ENCODE measurements around the gene CEMP1.
"Not testable (repeated sequence)": the region's sequence is repeated elsewhere in the genome, so short reads cannot be mapped to it uniquely, and the experiment has no call there.

The CEMP1 gene

DNA sequence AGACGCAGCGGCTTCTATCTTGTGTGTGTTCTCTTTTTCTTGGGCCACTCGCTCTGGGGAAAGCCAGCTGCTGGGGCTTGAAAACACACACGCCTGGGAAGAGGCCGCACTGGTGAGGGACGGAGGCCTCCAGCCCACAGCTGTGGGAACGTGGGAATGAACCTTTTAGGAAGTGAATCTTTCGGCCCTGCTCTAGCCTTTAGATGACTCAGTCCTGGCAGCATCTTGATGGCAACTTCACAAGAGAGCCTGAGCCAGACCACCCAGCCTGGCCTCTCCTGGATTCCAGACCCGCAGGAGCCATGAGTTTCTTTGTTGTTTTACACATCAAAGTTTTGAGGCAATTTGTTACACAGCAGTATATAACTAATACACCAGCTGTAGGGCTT lies 4.4 kb upstream of the CEMP1 start:
- no peak for DNase-seq

DNA sequence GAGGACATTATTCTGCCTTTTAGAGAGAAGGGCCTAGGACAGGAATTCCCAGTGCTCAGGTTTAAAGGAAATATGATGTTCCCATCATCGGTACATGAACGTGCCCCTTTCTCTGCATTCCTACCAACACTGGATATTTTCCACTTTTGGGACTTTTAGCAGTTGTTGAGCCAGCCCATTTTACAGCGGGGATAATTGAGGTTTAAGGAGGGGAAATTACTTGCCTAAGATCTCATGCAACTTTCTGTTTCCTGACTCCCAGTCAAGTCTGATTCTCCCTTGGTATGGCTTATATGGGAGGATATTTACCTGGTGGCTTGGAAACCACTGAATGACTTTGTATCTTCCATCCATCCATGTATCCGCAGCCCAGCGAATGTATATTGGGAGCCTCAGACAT lies 3.1 kb upstream of the CEMP1 start:
- not testable (repeated sequence) for DNase-seq

DNA sequence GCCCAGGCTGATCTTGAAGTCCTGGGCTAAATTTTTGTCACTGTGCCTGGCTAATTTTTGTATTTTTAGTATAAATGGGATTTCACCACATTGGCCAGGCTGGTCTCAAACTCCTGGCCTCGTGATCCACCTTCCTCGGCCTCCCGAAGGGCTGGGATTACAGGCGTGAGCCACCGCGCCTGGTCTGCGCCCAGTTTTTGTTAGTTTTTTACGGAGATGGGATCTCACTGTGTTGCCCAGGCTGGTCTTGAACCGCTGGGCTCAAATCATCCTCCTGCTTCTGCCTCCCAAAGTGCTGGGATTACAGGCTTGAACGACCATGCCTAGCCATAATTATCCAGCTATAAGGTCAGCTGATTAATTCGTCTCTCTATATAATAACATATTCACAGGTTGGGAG lies 2.7 kb upstream of the CEMP1 start:
- DNase-seq, result no peak

DNA sequence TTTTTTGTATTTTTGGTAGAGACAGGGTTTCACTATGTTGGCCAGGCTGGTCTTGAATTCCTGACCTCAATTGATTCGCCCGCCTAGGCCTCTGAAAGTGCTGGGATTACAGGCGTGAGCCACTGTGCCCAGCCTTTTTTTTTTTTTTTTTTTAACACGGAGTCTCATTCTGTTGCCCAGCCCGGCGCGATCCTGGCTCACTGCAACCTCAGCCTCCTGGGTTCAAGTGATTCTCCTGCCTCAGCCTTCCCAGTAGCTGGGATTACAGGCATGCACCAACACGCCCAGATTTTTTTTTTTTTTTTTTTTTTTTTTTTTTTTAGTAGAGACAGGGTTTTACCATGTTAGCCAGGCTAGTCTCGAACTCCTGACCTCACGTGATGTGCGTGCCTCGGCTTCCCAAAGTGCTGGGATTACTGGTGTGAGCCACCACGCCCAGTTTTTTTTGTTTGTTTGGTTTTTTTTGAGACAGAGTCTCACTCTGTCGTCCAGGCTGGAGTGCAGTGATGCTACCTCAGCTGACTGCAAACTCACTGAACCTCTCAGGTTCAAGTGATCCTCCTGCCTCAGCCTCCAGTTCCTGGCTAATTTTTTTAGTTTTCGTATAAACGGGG lies 2.0 kb upstream of the CEMP1 start:
- DNase-seq, result not testable (repeated sequence)

DNA sequence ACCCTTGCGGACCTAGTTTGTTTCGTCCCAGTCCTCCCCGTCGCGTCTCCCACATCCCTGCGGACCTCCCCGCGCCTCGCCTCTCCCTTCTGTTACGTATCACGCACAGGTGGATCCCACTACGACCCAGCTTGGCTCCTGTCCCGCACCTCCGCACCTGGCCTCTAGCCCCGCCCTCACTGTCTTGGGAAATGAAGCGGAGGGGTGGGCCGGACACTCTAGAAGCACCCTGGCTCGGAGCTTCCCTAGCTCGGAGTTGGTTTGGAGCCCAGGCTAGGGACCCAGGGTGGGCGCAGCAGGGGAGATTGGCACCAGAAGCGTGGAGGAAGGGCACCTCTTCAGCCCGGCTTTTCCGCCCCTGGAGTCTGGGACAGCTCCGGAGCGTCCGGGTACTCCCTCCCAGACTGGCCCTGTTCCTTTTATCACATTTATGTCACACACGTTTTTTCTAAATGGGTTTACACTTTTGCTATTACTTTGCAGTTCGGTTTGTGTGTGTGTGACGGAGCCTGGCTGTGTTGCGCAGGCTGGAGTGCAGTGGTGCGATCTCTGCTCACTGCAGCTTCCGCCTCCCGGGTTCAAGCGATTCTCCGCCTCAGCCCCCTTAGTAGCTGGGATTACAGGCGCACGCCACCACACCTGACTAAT lies 1.4 kb upstream of the CEMP1 start:
- peak; percentile 65 for DNase-seq

DNA sequence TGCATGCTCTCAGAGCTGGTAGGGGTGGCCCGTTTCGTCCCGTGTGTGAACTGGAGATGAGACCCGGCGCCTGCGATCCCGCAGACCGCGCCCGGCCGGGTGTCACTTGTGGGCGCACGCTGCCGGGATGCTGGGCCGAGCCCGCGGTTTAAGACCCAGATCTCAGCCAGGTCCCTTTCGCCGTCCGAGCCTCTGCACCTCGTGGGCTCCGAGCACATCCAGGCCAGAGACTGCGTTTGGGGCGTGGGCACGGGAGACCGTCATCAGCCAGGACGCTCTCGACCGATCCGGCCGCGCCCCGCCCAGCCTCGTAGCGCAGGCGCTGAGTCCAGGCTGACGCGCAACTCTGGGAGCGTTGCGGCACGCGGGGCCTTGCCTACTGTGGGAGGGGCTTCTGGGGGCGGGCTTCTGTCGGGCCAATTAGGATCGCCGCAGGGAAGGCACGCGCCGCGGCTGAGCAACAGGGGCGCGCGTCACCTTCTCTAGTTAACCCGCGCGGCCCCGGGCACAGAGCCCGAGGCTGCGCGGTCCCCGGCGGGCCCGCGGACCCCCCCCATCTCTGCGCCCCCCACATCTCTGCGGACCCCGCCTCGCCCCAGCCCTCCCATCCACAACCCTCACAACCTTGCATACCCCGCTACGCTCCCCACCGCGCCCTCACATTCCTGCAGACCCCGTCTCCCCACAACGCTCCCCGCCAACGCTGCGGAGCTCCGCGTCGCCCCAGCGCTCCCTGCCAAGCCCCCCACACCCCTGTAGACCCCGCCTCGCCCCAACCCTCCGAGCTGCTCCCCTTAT lies 687 bp upstream of the CEMP1 start:
- peak; percentile 89 for DNase-seq

DNA sequence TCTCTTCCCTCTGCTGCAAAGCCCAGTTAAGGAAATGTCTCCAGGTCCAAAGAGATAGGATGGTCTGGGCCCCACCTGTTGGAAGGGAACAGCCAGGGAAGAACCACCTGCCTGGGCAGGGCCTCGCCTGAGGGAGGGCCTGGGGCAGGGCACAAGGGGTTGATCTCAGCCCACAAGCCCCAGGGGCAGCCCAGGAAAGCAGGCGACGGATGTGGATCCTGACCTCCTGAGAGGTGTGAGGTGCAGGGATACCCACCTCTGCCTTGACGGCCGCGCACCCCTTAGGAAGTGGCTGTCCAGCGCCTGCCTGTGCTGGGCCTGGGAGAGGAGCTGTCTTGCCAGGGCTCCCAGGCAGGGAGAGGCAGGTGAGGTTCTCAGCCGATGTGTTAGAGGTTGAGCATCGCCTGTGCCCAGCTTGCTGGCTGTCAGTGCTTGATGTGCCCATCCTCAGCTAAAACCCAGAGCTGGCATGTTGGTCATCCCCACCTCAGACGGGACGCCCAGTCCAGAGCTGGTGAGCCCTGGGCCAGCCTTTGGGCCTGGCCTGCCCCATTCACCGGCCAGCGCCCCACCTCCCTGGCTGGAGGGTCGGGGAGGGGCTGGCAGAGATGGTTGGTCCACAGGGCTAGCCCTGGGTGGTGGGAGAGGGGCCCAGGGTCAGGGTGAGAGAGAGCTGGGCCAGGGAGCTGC lies 434 bp downstream of the CEMP1 start:
- DNase-seq, result no peak

DNA sequence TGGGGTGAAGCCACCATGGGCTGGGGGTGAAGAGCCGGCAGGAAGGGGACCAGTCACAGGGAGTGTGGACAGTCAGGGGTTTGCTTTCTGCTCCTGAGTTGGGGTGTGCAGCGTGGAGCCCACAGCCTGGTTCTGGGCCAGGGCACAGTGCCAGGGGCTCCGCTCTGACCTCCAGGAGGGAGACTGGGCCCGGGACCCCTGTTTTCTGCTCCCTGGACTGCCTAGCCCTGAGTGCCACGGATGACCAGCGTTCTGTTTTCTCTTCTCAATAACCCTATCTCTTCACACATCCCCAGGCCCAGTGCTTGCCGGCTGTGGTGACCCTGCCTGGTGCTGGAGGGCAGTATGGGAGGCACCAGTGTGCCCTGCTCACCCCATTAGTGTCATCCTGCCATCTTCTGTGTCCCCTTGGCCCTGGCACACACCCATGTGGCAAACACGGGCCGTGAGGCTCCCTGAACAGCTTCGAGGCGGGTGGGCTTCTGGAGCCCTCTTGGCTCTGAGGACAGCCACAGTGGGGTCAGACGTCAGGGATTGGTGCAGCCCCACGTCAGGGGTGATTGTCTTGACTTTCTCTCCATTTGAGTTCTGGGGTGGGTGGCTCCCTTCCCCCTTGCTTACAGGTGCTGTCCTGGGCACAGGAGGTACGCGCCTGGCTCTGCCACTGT lies 1.1 kb downstream of the CEMP1 start:
- no peak for DNase-seq

DNA sequence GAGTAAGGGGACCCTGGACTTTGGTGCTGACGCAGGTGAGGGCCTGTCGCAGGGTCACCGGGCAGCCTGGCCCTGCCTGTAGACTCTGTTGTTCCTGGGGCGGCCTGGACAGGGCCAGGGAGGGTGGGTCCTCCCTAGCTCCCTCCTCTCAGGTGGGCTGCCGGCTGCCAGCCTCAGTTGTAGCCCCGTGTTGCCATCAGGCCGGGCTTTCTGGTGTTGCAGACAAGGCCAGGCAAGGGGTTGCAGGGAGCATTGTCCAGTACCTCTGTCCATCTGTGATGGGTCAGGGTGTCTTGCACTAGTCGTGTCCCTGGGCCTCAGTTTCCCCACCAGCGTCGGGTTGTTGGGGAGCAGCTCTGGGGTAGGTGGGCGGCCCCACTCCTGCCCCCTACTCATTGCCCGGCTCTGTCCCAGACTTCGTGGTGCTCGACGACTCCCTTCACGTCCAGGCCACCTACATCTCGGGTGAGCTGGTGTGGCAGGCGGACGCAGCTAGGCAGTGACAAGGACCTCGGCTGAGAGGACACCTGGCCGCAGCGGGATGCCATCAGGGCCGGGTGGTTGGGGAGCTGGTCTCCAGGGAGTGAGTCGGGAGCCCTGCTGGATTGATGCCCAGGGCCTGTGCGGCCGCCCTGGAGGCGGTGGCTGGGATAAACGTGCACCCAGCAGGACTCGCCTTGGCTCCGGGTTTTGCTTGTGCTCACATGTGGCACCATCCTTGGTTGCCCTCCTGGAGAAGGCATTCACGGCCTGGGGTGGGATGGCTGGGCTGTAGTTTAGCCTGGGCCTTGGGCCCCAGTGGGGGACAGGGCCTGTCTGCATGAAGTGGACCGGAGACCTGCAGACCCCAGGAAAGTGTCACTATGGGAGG lies 1.9 kb downstream of the CEMP1 start:
- no peak for DNase-seq

DNA sequence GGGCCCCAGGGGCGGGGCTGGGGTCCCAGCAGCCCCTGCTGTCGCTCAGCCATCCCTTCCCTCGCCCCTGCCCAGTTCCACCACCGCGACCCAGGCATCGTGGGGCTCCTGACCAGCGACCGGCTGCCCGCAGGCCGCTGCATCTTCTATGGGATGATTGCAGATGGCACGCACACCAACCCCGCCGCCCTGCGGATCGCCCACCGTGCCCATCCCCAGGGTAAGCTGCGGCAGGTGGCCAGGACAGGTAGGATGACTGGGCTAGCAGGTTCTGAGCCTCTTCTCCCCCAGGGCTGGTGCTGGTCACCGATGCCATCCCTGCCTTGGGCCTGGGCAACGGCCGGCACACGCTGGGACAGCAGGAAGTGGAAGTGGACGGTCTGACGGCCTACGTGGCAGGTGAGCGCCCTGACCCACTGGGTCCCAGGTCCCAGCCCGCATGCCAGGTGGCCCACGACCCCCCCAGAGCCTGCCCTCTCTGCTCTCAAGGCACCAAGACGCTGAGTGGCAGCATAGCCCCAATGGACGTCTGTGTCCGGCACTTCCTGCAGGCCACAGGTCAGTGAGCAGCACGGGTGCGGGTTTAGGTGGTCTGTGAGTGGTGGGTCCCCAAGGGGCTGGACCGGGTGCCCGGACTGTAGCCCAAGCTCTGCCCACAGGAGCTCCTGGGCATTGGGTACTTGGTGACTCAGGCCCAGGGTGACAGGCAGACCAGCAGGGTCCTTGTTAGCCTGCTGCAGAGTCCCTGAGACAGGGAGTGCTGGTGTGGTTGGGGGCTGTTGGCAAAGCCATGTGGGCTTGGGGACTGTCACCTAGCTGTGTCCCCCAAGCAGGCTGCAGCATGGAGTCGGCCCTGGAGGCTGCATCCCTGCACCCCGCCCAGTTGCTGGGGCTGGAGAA lies 2.8 kb downstream of the CEMP1 start:
- no peak for DNase-seq

DNA sequence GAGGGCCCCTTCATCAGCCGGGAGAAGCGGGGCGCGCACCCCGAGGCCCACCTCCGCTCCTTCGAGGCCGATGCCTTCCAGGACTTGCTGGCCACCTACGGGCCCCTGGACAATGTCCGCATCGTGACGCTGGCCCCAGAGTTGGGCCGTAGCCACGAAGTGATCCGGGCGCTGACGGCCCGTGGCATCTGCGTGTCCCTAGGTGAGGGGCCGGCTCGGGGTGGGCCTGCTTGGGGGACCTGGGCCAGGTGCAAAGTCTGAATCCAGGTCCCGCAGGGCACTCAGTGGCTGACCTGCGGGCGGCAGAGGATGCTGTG lies 3.5 kb downstream of the CEMP1 start:
- no peak for DNase-seq

DNA sequence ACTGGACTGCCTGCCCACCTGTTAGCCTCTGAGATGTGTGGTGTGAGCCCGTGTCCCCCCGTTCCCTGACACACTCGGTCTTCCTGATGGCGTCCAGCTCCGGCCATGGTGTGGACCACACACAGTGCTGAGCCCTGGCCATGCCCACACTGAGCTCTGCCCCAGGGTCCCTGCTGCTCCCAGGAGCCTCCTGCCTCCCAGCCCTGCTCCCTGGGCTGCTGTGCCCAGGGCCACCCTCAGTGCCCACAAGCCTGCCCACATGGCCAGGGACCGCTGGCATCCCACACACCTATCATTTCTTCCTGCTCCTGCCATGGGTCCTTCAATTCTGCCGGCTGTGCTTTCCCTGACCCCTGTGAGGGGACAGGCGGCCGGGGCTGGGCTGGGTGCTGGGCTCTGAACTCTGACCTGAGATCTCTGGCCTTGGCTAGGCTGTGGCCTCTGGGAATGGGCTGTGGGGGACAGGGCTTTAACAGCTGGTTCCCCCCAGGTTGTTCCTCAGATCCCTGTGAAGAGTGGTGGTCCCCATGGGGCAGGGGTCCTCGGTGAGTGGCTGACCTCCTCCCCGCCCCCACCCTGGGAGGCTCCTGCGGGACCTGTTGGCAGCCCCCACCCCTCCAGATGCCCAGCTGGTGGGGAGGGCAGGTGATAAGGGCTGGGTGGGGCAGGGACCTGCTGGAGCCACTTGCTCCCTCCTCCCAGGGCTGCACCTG lies 4.0 kb downstream of the CEMP1 start:
- no peak for DNase-seq

DNA sequence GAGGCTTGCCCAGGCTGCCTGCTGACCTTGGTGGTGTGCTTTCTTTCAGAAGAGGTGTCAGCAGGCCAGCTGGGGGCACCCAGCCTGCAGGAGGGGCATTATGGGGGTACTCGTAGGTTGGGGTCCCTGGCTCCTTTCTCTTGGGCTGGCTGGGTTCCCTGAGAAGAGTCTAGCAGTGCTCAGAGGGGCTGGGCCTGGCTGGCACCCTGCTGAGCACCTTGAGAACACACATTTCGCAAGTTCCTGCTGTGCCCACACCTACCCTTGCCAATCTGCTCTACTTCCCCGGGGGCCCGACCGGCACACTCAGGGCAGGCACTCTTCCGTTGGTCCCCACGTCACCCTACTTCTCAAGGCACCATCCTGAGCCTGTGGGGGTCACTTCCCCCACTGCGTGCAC lies 5.1 kb downstream of the CEMP1 start:
- no peak for DNase-seq

DNA sequence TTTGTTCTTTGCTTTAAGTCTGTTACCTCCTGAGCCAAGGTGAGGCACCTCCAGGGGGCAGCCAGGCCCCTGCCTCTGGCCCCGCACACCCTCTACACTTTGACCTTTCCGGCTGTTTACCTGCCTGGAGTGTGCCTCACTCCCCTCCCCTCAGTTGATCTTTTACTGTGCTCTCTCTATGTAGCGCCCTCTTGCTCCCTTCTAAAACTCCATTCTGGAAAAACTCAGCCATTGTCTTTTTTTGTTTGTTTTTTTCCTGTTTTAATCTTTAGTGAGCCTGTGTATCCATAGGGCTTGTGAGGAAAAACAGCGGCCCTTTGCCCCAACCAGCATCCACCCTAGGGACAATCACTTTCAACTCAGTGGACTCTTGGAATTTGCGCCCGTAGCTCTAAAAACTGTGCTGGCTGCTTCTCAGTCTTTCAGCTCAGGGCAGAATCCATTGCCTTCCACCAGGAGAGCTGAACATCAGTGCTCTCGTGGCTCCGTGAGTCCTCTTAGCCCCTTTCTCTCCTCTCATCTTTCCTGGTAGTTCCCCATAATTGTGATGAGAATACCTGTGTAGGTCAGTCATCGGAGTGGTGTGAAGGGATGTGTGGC lies 6.8 kb downstream of the CEMP1 start:
- no peak for DNase-seq

DNA sequence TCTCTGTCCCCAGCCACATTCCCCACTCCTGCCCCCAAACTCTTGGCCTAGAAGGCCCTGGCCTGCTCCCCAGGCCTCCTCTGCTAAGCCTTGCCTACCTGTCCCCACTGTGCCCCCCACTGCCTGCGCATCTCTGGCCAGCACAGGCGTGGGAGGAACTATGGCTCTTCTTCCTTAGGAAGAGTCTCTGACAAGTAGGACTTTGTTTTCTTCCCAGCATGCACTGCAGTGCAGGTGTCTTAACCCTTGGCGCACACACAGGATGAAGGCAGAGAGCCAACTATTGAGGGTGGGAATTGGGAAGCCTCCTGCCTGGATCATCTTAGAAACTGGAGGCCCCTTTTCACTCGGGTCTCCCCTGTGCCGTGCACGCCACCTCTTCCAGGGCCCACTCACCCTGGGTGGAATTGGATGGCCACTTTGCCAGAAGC lies 7.4 kb downstream of the CEMP1 start:
- DNase-seq, result no peak

DNA sequence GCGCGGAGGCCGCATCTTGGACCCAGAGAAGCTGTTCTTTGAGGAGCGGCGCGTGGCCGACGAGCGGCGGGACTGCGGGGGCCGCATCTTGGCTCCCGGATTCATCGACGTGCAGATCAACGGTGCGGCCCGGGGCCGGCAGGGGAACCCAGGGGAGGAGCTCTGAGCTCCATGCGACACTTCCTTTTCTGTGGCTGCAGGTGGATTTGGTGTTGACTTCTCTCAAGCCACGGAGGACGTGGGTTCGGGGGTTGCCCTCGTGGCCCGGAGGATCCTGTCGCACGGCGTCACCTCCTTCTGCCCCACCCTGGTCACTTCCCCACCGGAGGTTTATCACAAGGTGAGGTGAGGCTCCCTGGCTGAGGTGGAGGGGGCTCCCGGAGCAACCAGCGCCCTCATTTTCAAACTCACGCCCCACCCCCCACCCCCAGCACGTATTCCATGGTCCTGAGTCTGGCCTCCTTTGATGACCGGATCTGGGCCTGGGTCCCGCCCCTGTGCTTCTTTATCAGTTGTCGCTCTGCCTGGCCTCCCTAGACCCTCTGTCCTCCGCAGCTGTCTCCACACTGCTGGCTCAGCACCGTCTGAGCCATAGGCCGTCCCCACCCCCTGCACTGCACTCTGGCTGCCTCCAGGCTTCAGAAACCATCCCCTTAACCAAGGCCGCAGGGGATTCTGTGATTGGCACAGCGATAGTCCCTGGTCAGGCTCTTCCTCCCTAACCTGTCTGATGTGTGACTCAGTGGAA lies 10.2 kb downstream of the CEMP1 start:
- DNase-seq, result no peak

DNA sequence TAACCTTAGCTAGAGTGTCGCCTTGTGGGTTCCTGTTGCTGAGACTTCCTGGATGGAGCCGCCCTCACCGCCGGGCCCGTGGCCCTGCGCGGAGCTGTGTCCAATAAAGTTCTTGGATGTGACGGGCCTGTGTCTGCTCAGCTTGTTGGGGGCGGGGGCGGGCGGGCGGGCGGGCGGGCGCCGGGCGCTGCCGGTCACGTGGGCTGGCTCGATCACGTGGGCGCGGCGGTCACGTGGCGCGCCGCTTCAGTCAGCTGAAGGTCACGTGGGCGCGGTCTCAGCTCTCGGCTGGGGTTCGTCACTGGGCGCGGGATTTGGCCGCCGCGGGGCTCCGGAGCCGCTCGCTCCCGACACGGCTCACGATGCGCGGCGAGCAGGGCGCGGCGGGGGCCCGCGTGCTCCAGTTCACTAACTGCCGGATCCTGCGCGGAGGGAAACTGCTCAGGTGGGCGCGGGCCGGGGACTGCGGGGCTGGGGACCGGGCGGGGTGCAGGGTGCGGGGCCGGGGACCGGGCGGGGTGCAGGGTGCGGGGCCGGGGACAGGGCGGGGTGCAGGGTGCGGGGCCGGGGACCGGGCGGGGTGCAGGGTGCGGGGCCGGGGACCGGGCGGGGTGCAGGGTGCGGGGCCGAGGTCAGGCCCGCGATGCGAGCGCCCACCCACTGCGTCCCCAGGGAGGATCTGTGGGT lies 11.0 kb downstream of the CEMP1 start, which contains the start of gene AMDHD2:
AMDHD2 (plus strand) TSS at position 275 of the 687 bp plus-strand sequence; CDS start at position 363, 88 bp downstream.
- peak; percentile 74 for DNase-seq

DNA sequence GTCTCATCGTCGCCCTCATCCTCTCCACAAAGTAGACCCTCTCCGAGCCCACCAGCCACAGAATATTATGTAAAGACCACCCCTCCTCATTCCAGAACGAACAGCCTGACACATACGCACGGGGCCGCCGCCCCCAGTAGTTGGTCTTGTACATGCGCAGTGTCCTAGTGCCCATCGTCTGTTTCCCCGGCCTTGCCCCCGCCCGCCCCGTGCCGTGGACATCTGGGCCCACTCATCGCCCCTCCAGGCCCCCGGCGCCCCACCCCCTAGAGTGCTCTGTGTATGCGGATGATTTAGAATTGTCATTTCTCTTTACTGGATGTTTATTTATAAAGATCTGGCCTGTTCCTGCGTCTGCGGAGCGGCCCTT lies 11.5 kb downstream of the CEMP1 start:
- no peak for DNase-seq

All from NCI-H1092 treated with DMSO at 0.1 percent for 48 hours (cell line).